ENCODE results near the gene EWSR1.
A peak's percentile ranks its signal among the peaks of the same experiment; 100 is the strongest.

EWSR1 gene

DNA sequence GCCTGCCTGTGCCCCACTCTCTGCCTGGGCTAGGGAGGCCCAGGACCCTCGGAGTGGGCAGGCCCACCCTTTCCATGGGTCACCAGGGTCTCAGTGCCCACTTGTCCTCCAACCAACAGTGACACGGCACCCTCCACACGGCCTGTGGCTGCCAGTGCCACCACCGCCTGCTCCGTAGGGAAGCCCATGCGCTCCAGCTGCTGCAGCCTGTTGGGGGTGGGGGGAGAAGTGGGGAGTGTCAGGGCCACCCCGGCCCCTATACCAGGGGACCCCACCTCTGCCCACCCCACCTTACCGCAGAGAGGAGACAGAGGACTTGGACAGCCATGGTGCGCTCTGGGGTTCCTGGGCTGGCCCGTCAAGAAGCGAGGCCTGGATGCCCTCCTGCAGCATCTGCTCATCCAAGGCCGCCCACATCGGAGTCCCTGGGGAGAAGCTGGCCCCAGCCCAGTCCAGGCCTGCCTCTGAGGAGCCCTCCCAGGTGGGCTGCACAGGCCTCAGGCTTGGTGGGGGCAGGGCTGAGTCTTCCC lies 8.0 kb upstream of the EWSR1 start:
- no peak overlapping the region for H3K27ac ChIP-seq
- TF ChIP-seq ZFX (IDR thresholded peaks at IDR 0.05; ENCODE audit: borderline replicate concordance), result no peak
- TF ChIP-seq, protein P1, sequence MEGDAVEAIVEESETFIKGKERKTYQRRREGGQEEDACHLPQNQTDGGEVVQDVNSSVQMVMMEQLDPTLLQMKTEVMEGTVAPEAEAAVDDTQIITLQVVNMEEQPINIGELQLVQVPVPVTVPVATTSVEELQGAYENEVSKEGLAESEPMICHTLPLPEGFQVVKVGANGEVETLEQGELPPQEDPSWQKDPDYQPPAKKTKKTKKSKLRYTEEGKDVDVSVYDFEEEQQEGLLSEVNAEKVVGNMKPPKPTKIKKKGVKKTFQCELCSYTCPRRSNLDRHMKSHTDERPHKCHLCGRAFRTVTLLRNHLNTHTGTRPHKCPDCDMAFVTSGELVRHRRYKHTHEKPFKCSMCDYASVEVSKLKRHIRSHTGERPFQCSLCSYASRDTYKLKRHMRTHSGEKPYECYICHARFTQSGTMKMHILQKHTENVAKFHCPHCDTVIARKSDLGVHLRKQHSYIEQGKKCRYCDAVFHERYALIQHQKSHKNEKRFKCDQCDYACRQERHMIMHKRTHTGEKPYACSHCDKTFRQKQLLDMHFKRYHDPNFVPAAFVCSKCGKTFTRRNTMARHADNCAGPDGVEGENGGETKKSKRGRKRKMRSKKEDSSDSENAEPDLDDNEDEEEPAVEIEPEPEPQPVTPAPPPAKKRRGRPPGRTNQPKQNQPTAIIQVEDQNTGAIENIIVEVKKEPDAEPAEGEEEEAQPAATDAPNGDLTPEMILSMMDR (IDR thresholded peaks at IDR 0.05), result no peak

DNA sequence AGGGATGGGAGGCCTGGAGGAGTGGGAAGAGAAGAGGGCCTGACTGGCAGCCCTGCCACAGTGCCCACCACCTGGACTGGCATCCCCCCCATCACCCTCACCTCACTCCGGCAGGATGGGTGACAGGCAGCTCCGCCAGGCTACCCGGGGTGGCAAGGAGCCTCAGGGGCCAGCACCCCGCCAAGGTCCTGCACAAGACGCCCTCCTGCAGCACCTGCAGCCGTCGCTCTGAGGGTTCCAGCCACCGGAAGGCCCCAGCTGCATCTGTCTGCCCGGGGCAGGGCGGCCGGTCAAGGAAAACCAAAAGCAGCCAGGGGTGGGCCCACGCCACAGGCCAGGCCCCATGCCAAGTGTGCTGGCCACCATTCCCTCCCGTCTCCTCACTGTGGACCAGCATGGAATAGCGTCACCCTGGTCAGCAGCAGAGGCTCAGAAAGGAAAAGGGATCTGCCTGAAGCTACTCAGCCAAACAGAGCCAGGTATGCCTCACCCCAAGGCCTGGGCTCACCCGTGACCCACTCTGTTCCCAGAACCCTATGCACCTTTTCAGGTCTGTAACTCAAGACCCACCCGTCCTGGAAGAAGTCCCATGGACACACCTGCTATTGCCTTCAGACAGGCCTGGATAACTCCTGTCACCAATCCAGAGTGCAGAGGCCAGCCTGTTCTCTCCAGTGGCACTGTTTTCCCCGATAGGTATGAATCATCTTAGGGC lies 7.3 kb upstream of the EWSR1 start:
- TF ChIP-seq, protein P1 (IDR thresholded peaks at IDR 0.05), result no peak
- no peak for TF ChIP-seq ZFX (IDR thresholded peaks at IDR 0.05; ENCODE audit: borderline replicate concordance)
- H3K27ac ChIP-seq, result no peak overlapping the region

GRCh38 chr22:29263791-29264276 lies 4.2 kb upstream of the EWSR1 start:
- TF ChIP-seq ZFX (IDR thresholded peaks at IDR 0.05; ENCODE audit: borderline replicate concordance), result no peak
- TF ChIP-seq, protein P1 (IDR thresholded peaks at IDR 0.05), result no peak
- H3K27ac ChIP-seq, result no peak overlapping the region

DNA sequence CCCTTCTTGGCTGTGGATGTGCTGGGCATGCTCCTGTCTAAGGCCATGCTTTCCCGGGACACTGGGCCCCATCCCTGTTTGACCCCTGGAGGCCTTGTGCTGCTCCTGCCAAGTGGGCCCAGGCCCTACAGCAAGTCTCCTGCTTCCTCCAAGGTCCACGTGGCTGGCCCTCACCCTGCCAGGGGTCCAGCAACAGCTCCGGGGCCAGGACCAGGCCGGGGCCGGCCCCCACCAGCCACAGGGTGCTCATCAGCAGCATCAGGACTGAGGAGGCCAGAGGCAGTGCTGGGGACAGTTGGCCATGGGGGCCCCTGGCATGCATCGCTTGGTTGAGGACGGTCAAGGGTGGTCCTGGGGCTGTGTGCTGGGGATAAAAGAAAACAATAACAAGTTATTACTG lies 2.8 kb upstream of the EWSR1 start:
- H3K27ac ChIP-seq, result peak overlapping the region; percentile 93; the same call in 1 of the 2 replicates
- TF ChIP-seq, protein P1 (IDR thresholded peaks at IDR 0.05), result no peak
- no peak for TF ChIP-seq ZFX (IDR thresholded peaks at IDR 0.05; ENCODE audit: borderline replicate concordance)

- TF ChIP-seq, protein P1 (IDR thresholded peaks at IDR 0.05), result no peak
- no peak for TF ChIP-seq ZFX (IDR thresholded peaks at IDR 0.05; ENCODE audit: borderline replicate concordance)
- H3K27ac ChIP-seq, result peak overlapping the region; percentile 93
Observed at GRCh38 chr22:29265929-29266328, 2.1 kb upstream of the EWSR1 start.

DNA sequence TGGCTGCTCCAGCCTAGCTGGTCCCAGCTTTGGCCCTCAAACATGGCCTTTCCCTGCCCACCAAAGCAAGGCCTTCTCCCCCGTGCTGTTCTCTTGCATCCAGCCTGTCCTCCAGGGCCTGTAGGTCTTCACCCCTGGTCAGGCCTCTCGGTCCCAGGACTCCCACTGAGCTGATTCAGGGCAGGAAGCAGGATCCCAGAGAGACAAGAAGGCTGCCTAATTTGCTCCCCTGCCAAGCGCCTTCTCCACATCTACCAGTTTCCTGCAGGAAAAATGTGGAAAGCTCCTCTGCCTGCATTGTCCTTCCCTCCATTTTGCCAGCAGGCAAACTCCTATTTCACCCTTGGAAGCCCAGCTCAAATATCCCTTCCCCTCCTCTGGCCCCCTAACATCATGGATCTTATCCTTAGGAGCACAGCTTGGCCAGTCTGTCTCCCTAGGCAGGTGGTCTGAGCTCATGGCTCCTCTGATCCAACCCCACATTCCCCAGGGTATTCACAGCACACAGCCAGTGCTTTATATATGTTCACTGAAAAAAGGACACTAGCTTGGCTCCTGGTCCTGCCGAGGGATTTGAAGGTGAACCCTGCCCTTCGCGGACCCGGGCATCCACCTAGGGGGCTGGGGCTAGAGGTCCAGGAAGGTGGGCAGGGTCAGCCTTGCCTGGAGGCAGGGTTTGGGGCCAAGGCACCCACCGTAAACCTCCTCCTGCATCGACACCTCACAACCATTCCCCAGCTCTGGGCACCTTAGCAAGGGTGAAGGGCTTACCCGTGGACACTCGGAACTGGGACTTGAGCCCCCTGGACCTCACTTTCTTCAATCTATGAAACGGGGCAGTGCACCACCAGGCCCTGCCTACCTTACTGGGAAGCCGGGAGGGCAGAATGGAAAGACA lies 1.3 kb upstream of the EWSR1 start:
- TF ChIP-seq, protein P1 (IDR thresholded peaks at IDR 0.05), result no peak
- no peak for TF ChIP-seq ZFX (IDR thresholded peaks at IDR 0.05; ENCODE audit: borderline replicate concordance)
- H3K27ac ChIP-seq, result peak overlapping the region; percentile 93
